Suppressor macrophage (primary cell): ENCODE results near the gene MRPS23.

Experiments used
- DNase-seq, 4 experiments: peaks; one replicate each; pipeline ENCODE4 v3.0.0-alpha.2; 2020 to 2022
- total RNA-seq, 17 experiments: gene quantifications; one replicate each; lab custom pipeline; 2026; ENCODE audit warnings: mixed read lengths in 6 of 17, inconsistent platforms in 3 of 17; lab: John Stamatoyannopoulos, UW

The MRPS23 gene
- 9.5 to 46.7 (median 30.6) reads per million in 17 experiments for total RNA-seq

DNA sequence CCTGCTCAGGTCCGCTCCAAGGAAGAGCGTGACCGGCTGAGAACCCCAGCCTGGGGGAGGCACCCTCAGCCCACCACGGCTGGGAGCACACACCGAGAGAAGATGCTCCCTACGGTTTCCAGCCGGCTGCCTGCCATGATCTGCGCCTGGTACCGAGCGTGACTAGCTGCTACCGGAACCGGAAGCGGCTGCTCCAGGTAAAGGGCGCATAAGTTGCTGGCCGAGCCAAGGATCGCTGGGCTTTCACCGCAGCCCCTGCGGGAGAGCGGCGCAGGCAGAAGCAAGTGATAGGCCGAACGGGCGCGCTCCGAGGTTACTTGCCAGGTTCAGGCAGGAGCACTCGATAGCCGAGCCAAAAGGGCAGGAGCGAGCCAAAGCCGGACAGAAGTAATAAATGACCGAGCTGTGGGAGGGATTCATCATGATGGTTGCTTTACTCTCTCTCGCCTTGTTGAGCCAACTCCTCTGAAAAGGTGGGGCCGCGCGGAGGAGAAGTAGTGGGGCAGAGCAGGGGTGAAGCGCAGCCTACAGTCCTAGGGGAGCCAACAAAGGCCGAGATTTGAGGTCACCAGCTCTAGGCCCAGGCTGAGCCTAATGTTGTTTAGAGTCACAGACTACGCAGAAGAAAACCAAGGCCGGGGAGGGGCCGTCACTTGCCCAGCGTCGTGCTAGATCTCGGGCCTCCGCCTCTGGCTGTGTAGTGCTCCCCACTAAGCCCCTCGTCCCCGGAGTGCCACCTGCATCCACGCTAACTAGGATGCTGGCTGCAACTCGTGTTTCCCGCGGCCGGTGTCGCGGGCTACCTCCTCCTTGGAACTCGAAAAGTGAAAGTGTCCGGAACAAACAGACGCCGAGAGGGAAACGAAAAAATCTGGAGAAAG, at the start of gene MRPS23:
Gene MRPS23 (minus strand): TSS at position 171 of the 881 bp plus-strand sequence. CDS start 34 bp downstream, at position 137.
- peak; percentile 96 to 99 (median 98) for DNase-seq

DNA sequence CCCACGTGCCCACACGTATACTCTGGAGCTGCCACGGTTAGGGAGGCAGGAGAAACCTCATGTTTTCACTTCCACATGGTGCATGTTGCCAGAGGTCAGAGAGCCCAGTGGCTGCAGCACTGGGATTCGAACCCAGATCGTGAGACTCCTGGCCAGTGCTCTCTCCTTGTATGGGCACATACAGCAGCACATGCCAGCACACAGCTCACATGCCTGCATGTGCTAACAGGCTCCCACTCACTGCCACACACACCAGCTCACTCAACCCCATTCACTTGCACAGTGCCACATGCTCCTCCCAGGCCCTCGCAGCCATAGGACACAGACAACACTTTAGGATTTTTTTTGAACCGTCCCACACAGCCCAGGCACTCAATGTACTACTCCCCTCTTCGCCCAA, 49.5 kb upstream of the MRPS23 start:
- peak; percentile 54 to 70 (median 65) for DNase-seq

GRCh38 chr17:57898487-57899311, 48.9 kb upstream of the MRPS23 start:
- DNase-seq: no peak

GRCh38 chr17:57895382-57896060, 45.7 kb upstream of the MRPS23 start:
- DNase-seq: no peak

GRCh38 chr17:57894848-57895247, 45.0 kb upstream of the MRPS23 start:
- DNase-seq: no peak

DNA sequence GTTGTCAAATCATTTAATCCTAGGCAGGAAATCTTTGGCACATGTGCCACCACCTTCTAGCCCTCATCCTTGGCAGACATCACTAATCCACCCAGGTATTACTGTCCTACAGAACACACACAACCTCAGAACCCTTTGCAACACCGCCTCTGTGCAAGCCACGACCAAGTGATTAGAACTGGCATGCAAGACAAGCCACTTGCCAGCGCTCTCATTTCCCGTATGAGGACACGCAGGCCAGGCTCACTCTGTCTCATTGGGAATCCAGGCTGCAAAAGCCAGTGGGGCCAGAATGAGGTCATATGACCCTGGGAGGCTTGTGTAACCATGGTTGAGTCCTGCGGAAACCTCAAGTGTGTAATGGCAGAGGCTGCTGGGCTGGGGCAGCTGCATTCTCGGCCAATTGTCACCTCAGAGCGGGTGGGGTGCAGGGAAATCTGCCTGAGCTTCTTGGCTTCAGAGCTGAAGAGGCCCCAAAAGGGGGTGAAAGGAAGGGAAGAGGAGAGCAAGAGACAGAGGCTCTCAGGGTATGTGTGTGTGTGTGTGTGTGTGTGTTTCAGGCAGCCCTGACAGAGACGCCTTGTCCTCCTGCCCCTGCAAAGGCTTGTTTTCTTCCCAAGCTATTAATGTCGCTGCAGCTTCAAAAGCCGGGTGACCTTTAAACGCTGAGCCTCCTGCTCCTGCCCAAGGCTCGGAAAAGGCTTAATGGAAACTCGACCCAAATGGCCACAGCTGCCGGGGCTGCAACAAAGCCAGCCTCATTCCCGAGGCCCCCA, 43.2 kb upstream of the MRPS23 start:
- DNase-seq: peak; percentile 96 to 99 (median 97)

- peak; percentile 82 to 90 (median 86) for DNase-seq
Observed at GRCh38 chr17:57892146-57892819, 42.4 kb upstream of the MRPS23 start.

DNA sequence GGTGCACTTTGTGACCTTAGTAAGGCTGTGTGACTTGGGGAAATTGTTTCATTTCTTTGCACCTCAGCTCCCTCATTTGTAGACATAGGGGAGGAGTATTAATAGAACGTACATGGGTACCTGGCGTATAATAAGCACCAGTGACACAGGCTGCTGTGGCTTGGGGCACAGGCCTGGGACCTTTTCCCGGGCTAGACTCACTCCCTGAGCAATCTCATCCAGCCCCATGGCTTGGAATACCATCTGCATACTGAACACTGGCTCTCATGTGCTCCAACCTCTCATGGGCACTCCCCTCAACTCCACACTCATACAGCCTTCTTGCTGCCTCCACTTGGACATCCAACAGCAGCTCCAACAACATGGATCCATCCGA, 41.0 kb upstream of the MRPS23 start:
- no peak for DNase-seq

DNA sequence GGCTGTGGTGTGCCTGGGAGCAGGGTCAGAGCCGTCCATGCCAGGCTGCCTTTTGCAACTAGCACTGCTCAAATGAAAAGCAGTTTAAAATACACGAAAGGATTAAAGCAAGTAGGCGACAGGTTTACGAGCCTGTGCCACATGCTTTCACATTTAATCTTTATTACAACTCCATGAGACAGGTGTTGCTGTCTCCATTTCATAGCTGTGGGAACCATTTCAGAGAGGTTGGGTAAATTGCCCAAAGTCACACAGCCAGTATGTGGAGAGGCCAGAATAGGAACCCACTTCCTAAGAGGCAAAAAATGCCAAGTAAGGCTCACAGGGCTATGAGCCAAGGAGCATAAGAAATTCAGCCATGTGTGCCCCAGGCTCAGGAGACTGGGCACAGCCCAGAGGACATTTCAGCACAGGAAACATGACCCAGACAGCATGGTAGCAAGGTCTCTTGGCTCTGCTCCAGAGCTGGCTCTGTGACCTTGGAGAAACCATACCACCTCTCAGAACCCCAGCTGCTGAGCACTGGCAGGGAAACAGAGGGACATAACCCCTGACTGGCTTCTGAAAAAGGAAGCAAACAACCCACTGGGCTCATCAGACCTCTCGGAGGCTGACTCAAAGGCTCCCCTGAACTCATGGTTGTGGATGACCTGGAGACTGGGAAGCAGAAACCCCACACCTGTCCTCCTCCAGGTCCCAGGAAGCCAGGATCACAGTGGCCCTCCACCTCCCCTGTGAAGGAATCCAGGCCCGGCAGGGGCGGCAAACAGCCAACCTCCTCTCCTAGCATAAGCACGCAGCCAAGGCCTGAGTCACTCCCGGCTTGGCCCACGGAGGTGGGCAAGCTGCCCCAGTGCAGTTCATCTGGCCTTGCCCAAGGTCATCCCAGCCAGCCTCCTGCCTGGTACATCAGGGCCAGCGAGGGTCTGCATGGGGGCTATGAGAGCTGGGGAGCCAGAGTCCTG, 40.3 kb upstream of the MRPS23 start:
- DNase-seq: peak; percentile 51 to 69 (median 63)

DNA sequence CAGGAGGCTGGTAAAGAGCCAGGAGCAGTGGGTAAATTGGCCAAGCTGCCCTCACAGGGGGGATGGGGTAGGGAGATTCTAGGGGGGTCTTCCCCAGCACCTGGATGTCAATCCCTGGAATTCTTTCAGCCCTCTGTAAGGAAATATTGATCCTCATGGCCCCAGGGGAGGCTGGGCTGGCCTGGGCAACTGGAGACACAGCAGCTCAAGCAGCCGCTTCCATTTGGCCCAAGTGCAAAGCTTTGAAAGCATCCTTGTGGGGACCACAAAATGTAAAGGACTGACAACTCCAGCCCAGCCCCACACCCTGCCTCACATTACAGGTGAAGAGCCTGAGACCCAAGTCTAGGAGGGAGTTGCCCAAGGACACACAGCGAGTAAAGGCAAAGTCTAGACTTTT, 39.4 kb upstream of the MRPS23 start:
- no peak for DNase-seq

- no peak for DNase-seq
Observed at GRCh38 chr17:57888311-57889216, 38.7 kb upstream of the MRPS23 start.

DNA sequence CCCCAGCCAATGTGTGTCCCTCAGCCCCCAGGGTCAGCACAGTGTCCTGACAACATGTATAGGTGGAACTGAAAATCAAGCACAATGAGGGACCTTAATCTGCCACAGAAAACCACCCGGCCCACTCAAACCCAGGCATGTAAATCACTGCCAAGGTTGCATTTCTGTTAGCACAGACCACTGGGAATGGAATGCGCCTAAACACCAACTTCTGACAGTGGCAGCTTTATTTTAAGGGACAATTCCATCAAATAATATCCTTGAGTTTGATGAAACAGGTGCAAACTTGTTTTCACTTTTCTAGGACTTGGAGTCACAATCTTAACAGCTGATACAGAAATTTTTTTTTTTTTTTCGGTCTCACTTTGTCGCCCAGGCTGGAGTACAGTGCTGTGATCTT, 37.3 kb upstream of the MRPS23 start:
- DNase-seq: no peak

DNA sequence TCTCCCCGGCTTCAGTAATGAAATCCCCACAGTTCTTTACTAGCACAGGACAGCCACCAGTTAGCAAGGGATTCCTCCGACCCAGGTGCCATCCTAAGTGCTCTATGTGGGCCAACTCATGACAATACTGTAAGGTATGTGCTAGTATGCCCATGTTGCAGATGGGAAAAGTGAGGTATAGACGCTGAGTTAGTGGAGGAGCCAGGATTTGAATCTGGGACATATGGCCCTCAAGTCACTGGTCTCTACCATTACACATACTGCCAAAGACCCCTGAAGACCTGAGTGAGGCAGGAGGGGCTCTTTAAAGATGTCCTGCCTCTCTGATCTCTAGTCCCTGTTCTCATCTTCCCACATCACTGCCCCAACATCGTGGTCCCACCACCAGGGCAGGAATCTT, 36.2 kb upstream of the MRPS23 start:
- no peak for DNase-seq

- no peak for DNase-seq
Observed at GRCh38 chr17:57885148-57885915, 35.5 kb upstream of the MRPS23 start.

- DNase-seq: no peak
Observed at GRCh38 chr17:57881783-57882351, 32.0 kb upstream of the MRPS23 start.

DNA sequence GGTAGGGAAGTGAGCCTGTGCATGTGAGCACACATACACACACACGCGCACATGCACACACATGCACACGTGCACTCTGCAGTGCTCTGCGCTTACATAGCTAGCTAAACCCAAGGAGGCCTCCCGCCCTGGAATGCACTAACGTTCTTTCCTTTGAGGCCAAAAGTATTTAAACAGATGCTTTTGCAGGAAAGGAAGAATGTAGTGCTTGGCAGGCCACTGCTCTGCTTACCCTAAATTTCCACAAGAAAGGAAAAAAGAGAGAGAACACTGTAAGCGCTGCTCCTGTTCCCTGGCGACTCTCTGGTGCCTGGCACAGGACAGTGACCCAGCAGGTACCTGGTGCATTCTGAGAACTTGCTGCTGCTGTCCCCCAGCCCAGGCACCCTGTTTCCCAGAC, 31.3 kb upstream of the MRPS23 start:
- no peak for DNase-seq

DNA sequence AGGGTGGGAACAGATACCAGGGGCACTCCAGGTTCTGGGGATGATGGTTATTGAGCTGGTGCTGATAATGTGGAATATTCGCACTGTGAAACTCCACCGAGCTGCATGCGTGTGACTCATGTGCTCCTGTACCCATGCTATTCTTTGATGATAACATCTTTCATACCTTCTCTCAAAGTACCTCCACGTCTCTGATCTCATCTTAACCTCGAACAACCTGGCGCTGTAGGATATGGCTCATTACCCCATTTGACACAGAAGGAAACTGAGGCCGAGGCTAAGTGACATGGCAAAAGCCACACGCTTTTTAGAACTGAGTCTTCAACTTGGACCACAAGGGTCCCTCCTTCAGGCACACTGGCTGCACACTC, 30.2 kb upstream of the MRPS23 start:
- no peak for DNase-seq
